Mesenchymal stem cell (in vitro differentiated cells and primary cell): Measurements from ENCODE around the gene PPP1R12B.

Source experiments
- DNase-seq: peaks from one replicate; pipeline ENCODE4 v3.0.0-alpha.2; 2013
- H2AFZ ChIP-seq: one replicate; pipeline ENCODE4 v1.6.1; 2013; ENCODE audit warnings: low read depth, mild to moderate bottlenecking, control low read depth, inconsistent platforms, low read length, moderate library complexity
- H2AK5ac ChIP-seq: 2 replicates; pipeline ENCODE4 v1.6.1; 2013; ENCODE audit warnings: low read length, moderate library complexity, mild to moderate bottlenecking, inconsistent platforms; ENCODE audit not compliant: severe bottlenecking
- H2BK120ac ChIP-seq: one replicate; pipeline ENCODE4 v1.6.1; 2013; ENCODE audit warnings: low read depth, mild to moderate bottlenecking, inconsistent platforms, low read length, moderate library complexity
- H2BK12ac ChIP-seq, 2 experiments: one replicate each; pipeline ENCODE4 v1.6.1; 2013; ENCODE audit warnings: inconsistent platforms in 2 of 2, low read length in 2 of 2, mild to moderate bottlenecking in 2 of 2, moderate library complexity in 2 of 2, control low read depth in 1 of 2
- H2BK15ac ChIP-seq: one replicate; pipeline ENCODE4 v1.6.1; 2013; ENCODE audit warnings: mild to moderate bottlenecking, low read depth, inconsistent platforms; ENCODE audit not compliant: poor library complexity, severe bottlenecking
- H2BK5ac ChIP-seq: 2 replicates; pipeline ENCODE4 v1.6.1; 2013; ENCODE audit warnings: low read depth, mild to moderate bottlenecking, low read length, control low read depth, inconsistent platforms; ENCODE audit not compliant: poor library complexity, severe bottlenecking
- H3K14ac ChIP-seq, 2 experiments: one replicate each; pipeline ENCODE4 v1.6.1; 2013; ENCODE audit warnings: inconsistent platforms in 2 of 2, low read length in 2 of 2, control low read depth in 1 of 2, mild to moderate bottlenecking in 1 of 2, moderate library complexity in 1 of 2
- H3K18ac ChIP-seq, 2 experiments: one replicate each; pipeline ENCODE4 v1.6.1; 2013; ENCODE audit warnings: inconsistent platforms in 2 of 2, low read length in 2 of 2, control low read depth in 1 of 2, low read depth in 1 of 2, mild to moderate bottlenecking in 1 of 2
- H3K23ac ChIP-seq, 2 experiments: one replicate each; pipeline ENCODE4 v1.6.1; 2013; ENCODE audit warnings: inconsistent platforms in 2 of 2, low read length in 2 of 2, mild to moderate bottlenecking in 2 of 2, moderate library complexity in 2 of 2, control low read depth in 1 of 2
- H3K27ac ChIP-seq: 2 replicates; pipeline ENCODE4 v1.5.1; 2013; ENCODE audit warnings: mild to moderate bottlenecking, moderate library complexity, low read length, control low read depth, inconsistent platforms; ENCODE audit not compliant: poor library complexity, severe bottlenecking
- H3K27me3 ChIP-seq, 2 experiments: 2 replicates each; pipeline versions ENCODE4 v1.6.1 to v1.7.0; 2013; ENCODE audit warnings: low read length in 2 of 2, mild to moderate bottlenecking in 2 of 2, moderate library complexity in 2 of 2, control low read depth in 1 of 2, inconsistent platforms in 1 of 2; ENCODE audit not compliant: control insufficient read depth in 1 of 2, insufficient read depth in 1 of 2
- H3K36me3 ChIP-seq, 2 experiments: 2 replicates each; pipeline versions ENCODE4 v1.6.1 to v1.7.0; 2013; ENCODE audit warnings: low read length in 2 of 2, control low read depth in 1 of 2, inconsistent platforms in 1 of 2, low read depth in 1 of 2, mild to moderate bottlenecking in 1 of 2; ENCODE audit not compliant: insufficient read depth in 2 of 2, control insufficient read depth in 1 of 2
- H3K4ac ChIP-seq, 2 experiments: one replicate each; pipeline ENCODE4 v1.6.1; 2013; ENCODE audit warnings: inconsistent platforms in 2 of 2, low read length in 2 of 2, mild to moderate bottlenecking in 2 of 2, moderate library complexity in 2 of 2, control low read depth in 1 of 2, low read depth in 1 of 2
- H3K4me1 ChIP-seq: 2 replicates; pipeline ENCODE4 v1.6.1; 2013; ENCODE audit warnings: low read depth, low read length, control low read depth; ENCODE audit not compliant: control insufficient read depth, insufficient read depth
- H3K4me2 ChIP-seq: 2 replicates; pipeline ENCODE4 v1.6.1; 2013; ENCODE audit warnings: low read length, mild to moderate bottlenecking, inconsistent platforms; ENCODE audit not compliant: poor library complexity, severe bottlenecking
- H3K4me3 ChIP-seq, 2 experiments: 2 replicates each; pipeline versions ENCODE4 v1.5.1 to v1.7.0; 2013; ENCODE audit warnings: low read length in 2 of 2, mild to moderate bottlenecking in 2 of 2, control low read depth in 1 of 2, low read depth in 1 of 2; ENCODE audit not compliant: insufficient read depth in 1 of 2
- H3K79me1 ChIP-seq: replicated peaks from 2 replicates; pipeline ENCODE4 v1.6.1; 2013; ENCODE audit warnings: mild to moderate bottlenecking, control low read depth, low read length, inconsistent platforms; ENCODE audit not compliant: poor library complexity, severe bottlenecking
- H3K9ac ChIP-seq: 2 replicates; pipeline ENCODE4 v1.7.0; 2013; ENCODE audit warnings: mild to moderate bottlenecking, low read length, moderate library complexity
- H3K9me3 ChIP-seq: 2 replicates; pipeline ENCODE4 v1.7.0; 2013; ENCODE audit warnings: mild to moderate bottlenecking, low read length; ENCODE audit not compliant: control insufficient read depth
- H4K8ac ChIP-seq: one replicate; pipeline ENCODE4 v1.6.1; 2013; ENCODE audit warnings: inconsistent platforms, mild to moderate bottlenecking, low read length, moderate library complexity
- H4K91ac ChIP-seq: one replicate; pipeline ENCODE4 v1.6.1; 2013; ENCODE audit warnings: mild to moderate bottlenecking, low read length, inconsistent platforms
- WGBS: methylation state at CpG from one replicate; pipeline ENCODE4 v1.1.7; 2013; ENCODE audit warnings: mixed read lengths; 5-methylcytosine and 5-hydroxymethylcytosine counted together

The PPP1R12B gene

DNA sequence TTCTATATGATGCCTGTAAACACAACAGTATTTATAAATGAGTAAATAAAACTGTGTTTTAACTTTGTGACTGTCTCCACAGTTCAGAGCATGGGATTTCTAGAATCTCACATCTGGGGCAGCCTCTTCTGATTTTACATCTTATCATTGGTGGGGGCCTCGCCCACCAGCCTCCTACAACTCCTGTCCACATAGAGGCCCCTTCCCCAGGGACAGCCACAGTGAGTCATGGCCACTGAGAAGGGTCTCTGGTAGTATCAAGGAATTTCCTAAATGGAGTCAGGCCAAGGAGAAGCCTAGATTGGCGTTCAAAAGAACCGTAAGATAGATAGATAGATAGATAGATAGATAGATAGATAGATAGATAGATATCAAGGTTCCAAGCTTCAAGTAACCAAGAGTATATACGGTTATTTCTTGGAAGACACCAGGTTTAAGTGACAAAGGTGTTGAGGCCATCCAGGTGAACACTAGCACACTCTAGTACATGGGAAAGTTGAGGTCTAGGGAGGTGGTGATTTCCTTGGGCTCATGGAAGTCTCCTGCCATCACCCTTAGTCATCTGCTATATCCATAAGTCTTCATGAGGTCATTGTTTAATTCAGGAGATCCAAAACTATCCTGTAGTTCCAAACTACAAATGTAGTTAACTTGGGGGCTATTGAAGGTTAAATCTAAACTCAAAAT lies 240.1 kb downstream of the PPP1R12B start:
- peak overlapping the region; percentile 91 for H3K27ac ChIP-seq
- H4K91ac ChIP-seq: peak overlapping the region; percentile 72
- H3K4me2 ChIP-seq: no peak overlapping the region
- H3K14ac ChIP-seq: no peak overlapping the region
- peak overlapping the region; percentile 56 for H3K9ac ChIP-seq
- peak overlapping the region in 1 of 2 experiments; percentile 24 for H3K4me3 ChIP-seq
- H3K4ac ChIP-seq: peak overlapping the region in 1 of 2 experiments; percentile 42
- no peak overlapping the region for H2AFZ ChIP-seq
- no peak overlapping the region for H3K23ac ChIP-seq
- H3K4me1 ChIP-seq: peaks cover 34% of the 10 kb centered on the region
- H2BK5ac ChIP-seq: peak overlapping the region; percentile 71
- H3K36me3 ChIP-seq: peaks cover 0 to 1% of the 10 kb centered on the region in 2 experiments
- H3K27me3 ChIP-seq: no peaks in the 10 kb centered on the region
- peak overlapping the region; percentile 57 to 95 for H2BK12ac ChIP-seq
- no peak overlapping the region for H2BK15ac ChIP-seq
- H3K79me1 ChIP-seq: no peaks in the 10 kb centered on the region
- 56% methylated on average over 3 of the region's 4 CpGs for WGBS
- peak overlapping the region; percentile 67 to 94 for H3K18ac ChIP-seq
- peak overlapping the region; percentile 86 for H2BK120ac ChIP-seq
- H2AK5ac ChIP-seq: peak overlapping the region; percentile 91
- no peaks in the 10 kb centered on the region for H3K9me3 ChIP-seq
- no peak for DNase-seq
- H4K8ac ChIP-seq: peak overlapping the region; percentile 31

DNA sequence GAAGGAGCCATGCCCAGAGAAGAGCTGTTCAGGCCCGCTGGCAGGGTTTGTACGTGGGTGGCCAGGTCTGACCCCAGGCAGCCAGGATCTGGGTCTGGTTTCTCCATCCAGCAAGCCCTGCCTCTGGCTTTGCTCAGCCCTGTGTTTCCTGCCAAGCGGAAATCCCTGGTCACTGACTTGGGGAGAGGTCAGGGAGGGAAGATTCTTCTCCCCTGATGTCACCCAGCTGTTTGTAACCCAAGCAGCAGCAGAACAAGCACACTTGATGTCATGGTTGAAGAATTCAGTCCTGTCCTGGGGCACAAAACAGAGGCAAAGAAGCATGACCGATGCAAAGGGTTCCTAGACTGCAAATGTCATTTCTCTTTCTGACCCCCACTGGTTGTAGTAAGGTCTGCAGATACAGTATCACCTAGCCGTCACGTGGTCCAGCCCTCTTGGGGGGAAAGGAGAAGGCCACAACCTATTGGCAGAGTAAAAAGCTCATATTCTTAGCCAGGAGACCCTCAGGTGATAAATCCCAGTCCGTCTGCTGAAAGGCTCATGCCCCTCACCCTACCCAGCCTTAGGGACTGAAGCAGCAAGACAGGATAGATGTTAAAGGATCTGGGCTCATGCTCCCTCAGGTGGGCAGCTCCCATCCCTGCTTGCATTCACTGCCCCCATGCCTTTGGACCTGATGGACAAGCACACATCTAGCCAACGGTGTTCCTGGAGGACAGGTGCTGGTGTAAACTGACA lies 240.9 kb downstream of the PPP1R12B start:
- Histone ChIP-seq H2BK5ac (peak overlapping the region; percentile 71), H3K4me3 (peak overlapping the region in 1 of 2 experiments; percentile 21), H2BK12ac (peak overlapping the region; percentile 67 to 77), H3K23ac (no peak overlapping the region), H4K8ac (peak overlapping the region; percentile 9), H3K9me3 (no peaks in the 10 kb centered on the region), H3K36me3 (no peaks in the 10 kb centered on the region), H3K4me1 (peaks cover 39% of the 10 kb centered on the region), H3K4me2 (no peak overlapping the region), H3K27me3 (no peaks in the 10 kb centered on the region), H3K9ac (peak overlapping the region; percentile 64), H3K18ac (peak overlapping the region; percentile 53 to 97), H2AFZ (no peak overlapping the region), H2BK120ac (peak overlapping the region; percentile 54), H4K91ac (peak overlapping the region; percentile 79), H3K14ac (peak overlapping the region in 1 of 2 experiments; percentile 57), H3K4ac (peak overlapping the region; percentile 18 to 69), H2AK5ac (peak overlapping the region; percentile 24), H3K27ac (peak overlapping the region; percentile 91), H2BK15ac (no peak overlapping the region), H3K79me1 (no peaks in the 10 kb centered on the region)
- peak; percentile 100 for DNase-seq
- 8% methylated on average over 7 of the region's 8 CpGs for WGBS

DNA sequence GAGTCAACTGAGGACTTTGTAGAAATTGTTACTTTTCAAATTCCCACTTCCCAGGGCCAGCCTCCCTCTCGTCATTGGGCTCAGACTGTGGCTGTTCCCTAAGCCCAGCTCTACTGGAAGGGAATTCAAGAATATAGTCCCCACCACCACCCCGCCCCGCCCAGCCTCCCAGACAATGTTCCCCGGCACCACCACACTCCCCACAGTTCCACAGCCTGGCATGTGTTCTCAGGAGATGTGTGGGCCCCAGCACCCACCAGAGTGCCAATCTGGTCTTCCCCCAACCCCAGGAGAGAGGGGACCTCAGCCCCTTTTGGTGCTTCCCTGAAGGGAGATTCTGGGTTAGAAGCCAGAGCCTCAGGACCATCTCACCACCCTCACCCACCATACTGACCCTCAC lies 241.6 kb downstream of the PPP1R12B start:
- no peak overlapping the region for H2BK5ac ChIP-seq
- no peaks in the 10 kb centered on the region for H3K27me3 ChIP-seq
- DNase-seq: no peak
- H3K27ac ChIP-seq: no peak overlapping the region
- no peaks in the 10 kb centered on the region for H3K36me3 ChIP-seq
- peak overlapping the region; percentile 87 for H2BK120ac ChIP-seq
- H3K9me3 ChIP-seq: no peaks in the 10 kb centered on the region
- H3K23ac ChIP-seq: no peak overlapping the region
- H3K18ac ChIP-seq: peak overlapping the region; percentile 38 to 86
- H4K8ac ChIP-seq: no peak overlapping the region
- H3K4me1 ChIP-seq: peaks cover 39% of the 10 kb centered on the region
- H2AK5ac ChIP-seq: peak overlapping the region; percentile 85
- peak overlapping the region; percentile 64 for H3K9ac ChIP-seq
- H3K4me2 ChIP-seq: no peak overlapping the region
- no peak overlapping the region for H2AFZ ChIP-seq
- H3K79me1 ChIP-seq: no peaks in the 10 kb centered on the region
- H3K4ac ChIP-seq: peak overlapping the region; percentile 24 to 39
- peak overlapping the region; percentile 44 to 98 for H2BK12ac ChIP-seq
- peak overlapping the region; percentile 46 for H2BK15ac ChIP-seq
- WGBS: 92% methylated on average over 4 of the region's 4 CpGs
- H3K4me3 ChIP-seq: no peak overlapping the region
- peak overlapping the region; percentile 67 for H4K91ac ChIP-seq
- peak overlapping the region in 1 of 2 experiments; percentile 93 for H3K14ac ChIP-seq

DNA sequence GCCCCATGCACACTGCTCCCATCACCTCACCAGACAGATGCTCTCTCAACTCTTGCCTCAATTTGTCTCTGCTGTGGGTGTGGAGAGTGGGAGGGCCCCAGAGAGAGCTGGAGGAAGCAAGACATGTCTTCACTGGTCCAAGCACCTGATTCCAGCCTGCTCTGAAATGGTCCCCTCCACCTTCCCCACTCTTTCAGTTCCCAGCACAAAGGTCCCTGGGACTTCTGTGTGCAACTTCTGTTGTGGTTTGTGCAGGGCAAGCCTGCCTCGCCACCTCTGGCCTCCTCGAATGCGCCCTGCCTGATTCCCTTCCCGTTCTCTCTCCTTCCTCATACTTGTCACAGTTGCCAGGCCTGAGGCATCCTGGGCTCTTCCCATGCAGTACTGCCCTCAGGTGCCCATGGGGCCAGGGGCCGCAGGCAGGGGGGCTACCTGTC lies 242.5 kb downstream of the PPP1R12B start:
- WGBS: 97% methylated on average over 5 of the region's 5 CpGs
- Histone ChIP-seq H3K14ac (peak overlapping the region in 1 of 2 experiments; percentile 67), H3K18ac (peak overlapping the region; percentile 29 to 71), H3K4me1 (peaks cover 39% of the 10 kb centered on the region), H3K27ac (no peak overlapping the region), H3K36me3 (no peaks in the 10 kb centered on the region), H3K27me3 (no peaks in the 10 kb centered on the region), H3K4me3 (no peak overlapping the region), H2BK12ac (peak overlapping the region; percentile 44 to 84), H4K91ac (peak overlapping the region; percentile 54), H3K4me2 (no peak overlapping the region), H2BK15ac (peak overlapping the region; percentile 78), H3K9ac (no peak overlapping the region), H2BK120ac (peak overlapping the region; percentile 64), H4K8ac (no peak overlapping the region), H3K23ac (no peak overlapping the region), H2BK5ac (no peak overlapping the region), H3K4ac (peak overlapping the region; percentile 20 to 42), H2AFZ (no peak overlapping the region), H3K9me3 (no peaks in the 10 kb centered on the region), H3K79me1 (no peaks in the 10 kb centered on the region), H2AK5ac (peak overlapping the region; percentile 85)
- no peak for DNase-seq
